Hematopoietic multipotent progenitor cell treated with erythropoietin and hydrocortisone succinate and interleukin-3 and kit ligand, for 17 days (in vitro differentiated cells): ENCODE measurements around the gene MR1.

Source experiments
- DNase-seq: peaks from one replicate; pipeline ENCODE4 v3.0.0-alpha.2; 2015; ENCODE audit warnings: low spot score

The MR1 gene

GRCh38 chr1:181108304-181108867 is 74.6 kb downstream of the MR1 start:
- no peak for DNase-seq

- no peak for DNase-seq
Measured at GRCh38 chr1:181110013-181110412, 76.2 kb downstream of the MR1 start.
